ENCODE data around the gene ELMO1.

The ELMO1 gene

DNA sequence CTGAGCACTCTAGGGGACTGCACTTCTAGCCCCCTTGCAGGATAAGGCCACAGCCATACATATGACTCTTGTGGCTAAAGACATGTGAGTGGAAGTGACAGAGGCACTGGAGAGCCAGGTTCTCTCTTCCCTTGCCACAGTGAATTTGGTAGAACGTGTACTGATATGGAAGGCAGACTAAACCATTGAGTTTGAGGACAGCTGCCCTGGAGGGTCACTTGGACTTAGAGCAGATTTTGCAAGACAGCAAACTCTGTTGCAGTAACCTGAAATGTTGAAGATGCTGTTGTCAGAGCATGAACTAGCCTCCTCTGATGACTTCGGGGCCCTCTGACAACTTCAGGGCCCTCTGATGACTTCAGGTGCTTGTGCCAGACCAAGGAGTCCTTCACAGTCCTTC lies 85.9 kb downstream of the ELMO1 start:
- no peak for DNase-seq
- in situ Hi-C loops (cut with HindIII; ENCODE audit: low pct_ligation_motif_present, low pct_unique_long_range_greater_than_20kb, low sequenced_read_pairs), result no loop called here

DNA sequence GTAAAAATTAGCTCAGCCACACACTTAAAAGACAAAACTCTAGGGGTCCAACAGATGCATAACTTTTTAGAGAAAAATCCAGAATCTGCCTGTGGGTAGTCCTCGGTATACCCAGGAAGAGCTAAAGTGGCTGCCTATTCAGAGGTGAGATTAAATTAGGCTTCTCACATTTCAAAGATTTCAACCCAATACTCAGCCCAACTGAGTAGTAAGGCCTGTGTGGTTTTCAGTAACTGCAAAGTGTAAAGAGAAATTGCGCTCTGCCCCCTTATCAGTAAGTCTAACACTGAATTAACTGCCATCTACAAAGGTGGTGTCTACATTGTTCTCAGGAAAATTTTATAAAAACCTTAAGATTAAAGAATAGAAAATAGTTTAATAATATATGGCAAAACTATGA lies 88.2 kb downstream of the ELMO1 start:
- DNase-seq, result no peak
- in situ Hi-C loops (cut with HindIII; ENCODE audit: low pct_ligation_motif_present, low pct_unique_long_range_greater_than_20kb, low sequenced_read_pairs), result no loop called here

DNA sequence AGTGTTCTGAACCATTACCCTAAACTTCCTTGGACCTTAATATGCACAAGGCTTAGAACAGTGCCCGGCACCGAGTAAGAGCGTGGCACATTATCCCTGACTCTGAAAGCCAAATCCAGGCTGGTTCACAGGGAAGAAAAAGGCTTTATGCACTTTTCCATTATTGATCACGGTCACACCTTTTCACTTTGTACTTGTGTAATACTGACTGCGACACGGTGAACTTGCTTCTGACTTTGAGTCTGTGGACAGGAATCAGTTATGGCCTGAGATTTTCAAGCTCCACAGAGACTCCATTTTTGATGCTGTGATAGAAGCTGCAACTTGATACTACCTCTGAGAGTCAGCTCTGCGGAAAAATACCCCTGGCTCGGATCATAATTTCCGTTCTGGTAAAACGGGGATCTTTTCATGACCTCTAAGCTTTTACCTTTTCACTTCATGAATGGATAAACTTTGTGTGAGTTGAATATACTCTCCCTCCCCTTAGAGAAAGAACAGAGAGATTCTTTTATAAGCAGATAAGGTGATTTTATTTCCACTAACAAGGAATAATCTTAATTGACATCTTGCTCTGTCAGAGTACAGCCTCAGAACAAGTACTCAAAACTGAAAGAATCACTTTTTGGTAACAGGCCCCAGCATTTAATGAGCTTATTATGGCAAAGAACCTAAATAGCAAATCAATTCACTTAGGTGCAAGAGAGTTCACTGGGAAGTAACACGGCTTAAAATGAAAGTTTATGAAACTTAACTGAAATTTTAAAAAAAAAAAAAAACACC lies 88.8 kb downstream of the ELMO1 start:
- in situ Hi-C loops (cut with HindIII; ENCODE audit: low pct_ligation_motif_present, low pct_unique_long_range_greater_than_20kb, low sequenced_read_pairs), result no loop called here
- no peak for DNase-seq

DNA sequence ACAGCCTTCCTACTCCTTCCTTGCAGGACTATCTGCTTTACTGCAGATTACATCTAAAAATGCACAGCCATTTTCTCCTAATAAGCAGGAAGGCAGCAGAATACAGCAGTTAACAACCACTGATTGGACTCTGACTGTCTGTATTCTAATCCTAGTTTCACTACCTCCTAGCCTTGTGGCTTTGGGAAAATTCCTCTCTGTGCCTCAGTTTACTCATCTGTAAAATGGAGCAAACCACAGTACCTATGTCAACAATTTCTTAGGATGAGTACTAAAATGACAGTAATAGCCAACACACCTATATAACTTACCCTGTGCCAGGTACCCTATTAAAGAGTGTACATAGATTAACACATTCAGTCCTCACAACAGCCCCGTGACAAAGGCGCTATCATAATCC lies 89.5 kb downstream of the ELMO1 start:
- in situ Hi-C loops (cut with HindIII; ENCODE audit: low pct_ligation_motif_present, low pct_unique_long_range_greater_than_20kb, low sequenced_read_pairs), result no loop called here
- DNase-seq, result no peak

DNA sequence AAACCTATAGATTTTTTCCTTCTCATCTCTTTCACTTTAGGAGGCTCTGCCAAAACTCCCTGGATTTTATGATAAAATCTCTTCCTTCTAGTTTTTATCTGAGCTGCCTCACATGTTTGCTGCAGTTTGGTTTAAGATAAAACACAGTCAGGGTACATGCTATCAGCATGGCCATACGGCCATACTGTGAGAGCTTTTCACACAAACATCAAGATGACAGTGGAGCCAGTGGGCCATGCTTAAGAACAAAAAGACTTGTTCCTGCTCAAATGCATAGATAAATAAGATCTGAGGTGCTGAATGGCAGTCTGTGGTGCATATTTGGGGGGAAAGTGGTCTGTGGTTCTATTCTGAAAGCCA lies 91.0 kb downstream of the ELMO1 start:
- DNase-seq, result no peak
- in situ Hi-C loops (cut with HindIII; ENCODE audit: low pct_ligation_motif_present, low pct_unique_long_range_greater_than_20kb, low sequenced_read_pairs), result no loop called here

DNA sequence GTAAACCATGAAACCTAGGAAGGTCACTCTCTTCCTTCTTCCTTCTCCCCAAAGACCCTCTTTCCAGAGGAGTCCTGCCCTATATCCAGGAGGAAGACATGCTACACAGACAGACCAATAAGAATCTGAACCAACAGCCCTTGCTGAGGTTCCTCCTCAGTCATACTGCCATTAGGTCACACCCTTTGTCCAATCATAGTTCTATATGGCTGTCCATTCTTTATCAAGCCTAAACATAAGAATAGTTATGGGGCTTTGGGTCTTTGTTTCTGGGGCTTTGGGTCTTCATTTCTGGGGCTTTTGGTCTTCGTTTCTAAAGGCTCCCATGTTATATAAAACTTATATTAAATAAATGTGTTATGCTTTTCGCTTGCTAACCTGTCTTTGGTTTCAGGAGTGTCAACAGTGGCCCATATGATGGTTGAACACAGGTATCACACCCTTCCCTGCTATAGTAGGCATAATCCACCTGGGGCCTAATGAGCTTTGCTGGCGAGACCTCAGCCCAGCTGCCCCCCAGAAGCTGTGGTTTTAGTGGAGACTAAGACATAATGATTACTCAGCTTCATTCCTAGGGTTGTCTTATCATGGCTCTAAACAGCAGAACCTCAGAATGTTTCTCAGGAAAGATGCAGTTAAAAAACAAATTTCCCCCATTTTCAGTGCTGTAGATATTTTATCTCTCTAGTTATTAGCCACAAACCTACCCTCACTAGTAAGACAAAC lies 91.6 kb downstream of the ELMO1 start:
- no peak for DNase-seq
- in situ Hi-C loops (cut with HindIII; ENCODE audit: low pct_ligation_motif_present, low pct_unique_long_range_greater_than_20kb, low sequenced_read_pairs), result no loop called here

DNA sequence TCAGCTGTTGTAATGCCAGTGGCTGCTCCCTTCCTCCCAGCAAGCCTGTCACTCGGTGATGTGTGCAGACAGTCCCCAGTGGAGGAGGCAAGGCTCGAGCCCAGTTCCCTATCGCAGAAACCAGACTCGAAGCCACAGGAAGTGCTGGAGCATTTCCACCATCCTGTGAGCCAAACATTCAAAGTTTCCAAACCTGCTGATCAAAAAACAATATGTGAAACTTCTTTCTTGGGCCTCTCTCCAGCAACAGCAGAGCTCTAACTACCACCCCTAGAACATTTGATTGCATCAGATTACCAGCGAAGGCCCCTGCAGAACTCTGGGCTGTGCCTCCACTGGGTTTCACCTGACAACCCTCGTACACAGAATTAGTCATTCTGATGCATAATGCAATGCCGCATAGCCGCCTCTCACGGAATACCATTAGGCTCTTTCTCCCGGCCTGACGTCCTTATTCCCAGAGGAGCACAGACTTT lies 94.0 kb downstream of the ELMO1 start:
- DNase-seq, result no peak
- in situ Hi-C loops (cut with HindIII; ENCODE audit: low pct_ligation_motif_present, low pct_unique_long_range_greater_than_20kb, low sequenced_read_pairs), result no loop called here

DNA sequence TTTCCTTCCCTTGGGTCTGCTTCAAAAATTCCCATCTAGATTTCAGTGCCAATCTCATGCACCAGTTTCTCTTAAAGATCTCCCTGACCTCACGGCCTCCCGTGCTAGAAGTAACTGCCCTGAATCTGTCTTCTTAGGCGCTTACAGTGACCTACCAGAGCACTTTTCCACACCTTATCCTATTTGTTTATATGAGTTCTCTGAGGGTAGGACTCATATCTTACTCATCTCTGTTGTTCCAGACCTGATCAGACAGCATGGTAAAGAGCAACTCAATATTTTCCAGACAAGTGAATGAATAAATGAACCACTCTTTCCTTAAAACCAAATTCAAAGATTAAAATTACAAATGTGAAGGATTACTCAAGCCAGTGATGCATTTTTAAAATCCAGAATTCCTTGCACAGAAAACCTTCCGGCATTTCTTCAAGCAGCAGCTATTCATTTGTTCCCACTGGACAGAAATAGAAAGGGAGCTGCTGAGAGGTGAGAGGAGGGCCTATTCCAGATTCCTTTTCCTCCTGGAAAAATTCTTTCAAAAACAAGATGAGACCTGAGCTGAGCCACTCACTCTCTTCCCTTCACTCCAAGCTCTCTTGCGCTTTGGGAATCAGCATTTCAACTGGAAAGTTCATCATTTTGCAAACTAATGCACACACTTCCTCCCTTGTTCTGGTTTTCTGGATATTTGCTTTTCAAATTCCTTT lies 94.6 kb downstream of the ELMO1 start:
- DNase-seq, result no peak
- in situ Hi-C loops (cut with HindIII; ENCODE audit: low pct_ligation_motif_present, low pct_unique_long_range_greater_than_20kb, low sequenced_read_pairs), result no loop called here

DNA sequence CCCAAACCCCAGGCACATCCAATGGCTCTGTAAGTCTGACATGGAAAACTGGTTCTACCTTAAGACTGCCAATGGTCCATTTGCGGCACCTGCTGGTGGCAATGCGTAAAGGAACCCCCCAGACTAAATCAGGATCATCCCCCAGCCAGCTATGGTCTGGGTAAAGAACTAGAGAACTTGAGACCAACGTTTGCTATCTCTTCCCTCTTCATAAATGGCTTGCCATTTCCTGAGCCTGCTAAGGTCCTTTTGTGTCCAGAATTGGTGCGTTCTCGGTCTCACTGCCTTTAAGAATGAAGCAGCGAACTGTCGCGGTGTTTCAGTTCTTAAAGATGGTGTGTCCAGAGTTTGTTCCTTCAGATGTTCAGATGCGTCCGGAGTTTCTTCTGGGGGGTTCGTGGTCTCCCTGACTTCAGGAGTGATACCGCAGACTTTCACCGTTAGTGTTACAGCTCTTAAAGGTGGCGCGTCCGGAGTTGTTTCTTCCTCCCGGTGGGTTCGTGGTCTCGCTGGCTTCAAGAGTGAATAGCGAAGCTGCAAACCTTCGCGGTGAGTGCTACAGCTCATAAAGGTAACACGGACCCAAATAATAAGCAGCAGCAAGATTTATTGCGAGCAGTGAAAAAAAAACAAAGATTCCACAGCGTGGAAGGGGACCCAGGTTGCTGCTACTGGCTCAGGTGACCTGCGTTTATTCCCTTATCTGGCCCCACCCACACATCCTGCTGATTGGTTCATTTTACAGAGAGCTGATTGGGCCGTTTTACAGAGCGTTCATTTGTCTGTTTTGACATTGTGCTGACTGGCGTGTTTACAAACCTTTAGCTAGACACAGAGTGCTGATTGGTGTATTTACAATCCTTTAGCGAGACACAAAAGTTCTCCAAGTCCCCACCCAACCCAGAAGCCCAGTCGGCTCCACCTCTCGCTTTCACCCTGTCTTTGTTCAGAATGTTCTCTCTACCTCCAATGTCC lies 95.4 kb downstream of the ELMO1 start:
- in situ Hi-C loops (cut with HindIII; ENCODE audit: low pct_ligation_motif_present, low pct_unique_long_range_greater_than_20kb, low sequenced_read_pairs), result no loop called here
- no peak for DNase-seq

DNA sequence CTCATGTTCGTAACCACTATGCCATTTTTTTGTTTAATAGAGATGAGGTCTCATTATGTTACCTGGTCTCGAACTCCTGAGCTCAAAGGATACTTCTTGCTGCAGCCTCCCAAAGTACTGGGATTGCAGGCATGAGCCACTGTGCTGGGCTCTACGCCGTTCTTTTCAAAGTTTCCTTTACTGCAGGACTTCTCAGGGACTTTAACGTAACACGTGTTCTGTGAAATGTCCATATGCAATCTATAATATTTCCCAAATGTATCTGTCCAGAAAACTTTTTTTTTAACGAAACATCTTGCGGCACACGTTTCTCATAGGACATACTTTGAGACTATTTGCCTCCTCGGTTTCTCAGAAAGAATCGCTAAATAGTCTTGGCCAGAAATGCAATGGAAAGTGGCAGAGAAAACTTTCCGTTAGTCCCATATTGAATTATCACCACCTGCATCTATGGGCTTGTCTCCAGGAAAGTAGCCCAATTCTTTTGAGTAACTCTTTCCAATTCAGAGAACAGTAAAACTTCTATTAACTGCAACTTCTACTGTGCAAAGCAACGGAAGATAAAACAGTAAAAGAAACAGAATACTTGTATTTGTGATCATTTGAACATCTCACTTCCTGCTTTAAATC lies 96.3 kb downstream of the ELMO1 start:
- no peak for DNase-seq
- in situ Hi-C loops (cut with HindIII; ENCODE audit: low pct_ligation_motif_present, low pct_unique_long_range_greater_than_20kb, low sequenced_read_pairs), result no loop called here

DNA sequence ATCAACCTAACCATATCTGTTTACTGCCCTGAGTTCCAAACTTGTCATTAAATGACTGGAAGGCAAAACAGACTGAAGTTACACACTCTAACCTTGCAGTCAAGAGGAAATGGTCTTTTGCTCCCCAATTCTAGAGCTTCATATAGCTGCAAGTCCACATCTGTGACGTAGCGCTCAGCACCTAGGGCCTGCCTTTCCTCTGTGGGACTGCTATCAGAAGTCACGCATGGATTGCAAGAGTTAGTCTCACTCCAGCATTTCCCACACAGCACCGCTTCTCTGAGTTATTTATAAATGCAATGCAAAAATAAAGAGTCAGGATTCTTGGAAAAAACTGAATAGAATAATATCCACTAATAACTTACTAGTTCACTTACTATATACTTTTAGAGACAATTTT lies 96.9 kb downstream of the ELMO1 start:
- in situ Hi-C loops (cut with HindIII; ENCODE audit: low pct_ligation_motif_present, low pct_unique_long_range_greater_than_20kb, low sequenced_read_pairs), result no loop called here

DNA sequence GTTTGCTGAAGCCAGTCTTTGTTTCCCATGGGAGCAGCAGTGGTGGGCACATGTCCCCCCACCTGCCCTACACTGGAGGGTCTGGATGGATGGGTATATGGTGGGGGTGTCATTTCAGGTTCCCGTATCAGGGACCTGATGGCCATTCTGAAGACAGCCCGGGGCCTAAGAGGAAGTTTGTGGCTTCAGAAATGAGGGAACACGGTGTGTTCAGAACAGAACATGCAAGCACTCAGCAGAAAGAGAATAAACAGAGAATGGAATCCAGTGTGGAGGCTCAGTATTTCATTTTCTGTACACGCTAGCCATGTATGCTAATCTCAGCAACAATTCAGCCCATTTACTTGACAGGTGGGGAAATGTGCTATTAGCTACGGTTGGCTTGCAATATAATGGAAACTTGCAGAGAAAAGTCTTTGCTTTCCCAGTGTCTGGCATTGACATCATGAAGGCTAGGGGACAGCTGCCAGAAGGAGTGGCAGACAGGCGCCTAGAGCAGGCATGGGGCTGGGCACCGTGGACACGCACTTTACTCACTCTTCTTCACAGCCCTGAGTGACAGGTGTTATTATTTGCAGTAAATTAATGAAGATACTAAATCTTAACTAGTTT lies 98.6 kb downstream of the ELMO1 start:
- in situ Hi-C loops (cut with HindIII; ENCODE audit: low pct_ligation_motif_present, low pct_unique_long_range_greater_than_20kb, low sequenced_read_pairs), result no loop called here

More for the DNA sequence above, 96.9 kb downstream of the ELMO1 start:
- no peak for DNase-seq

DNA sequence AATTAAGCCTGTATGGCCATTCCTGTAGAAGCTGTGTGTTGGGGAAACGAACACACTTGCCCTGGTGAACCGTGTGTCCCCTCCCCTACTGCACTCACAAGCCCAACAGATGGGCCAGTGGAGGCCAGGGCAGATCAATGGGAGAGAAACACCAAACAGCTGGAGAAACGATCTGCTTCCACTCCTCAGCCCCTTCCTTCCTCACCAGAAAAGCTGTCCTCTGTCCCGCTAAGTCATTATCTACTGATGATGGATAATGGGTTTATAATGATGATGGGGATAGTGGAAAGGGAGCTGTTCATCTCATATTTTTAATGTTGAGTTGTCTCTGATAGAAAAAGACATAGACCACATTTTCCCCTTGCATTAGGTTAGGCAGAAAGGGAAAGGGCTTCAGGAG lies 99.7 kb downstream of the ELMO1 start:
- DNase-seq, result no peak
- in situ Hi-C loops (cut with HindIII; ENCODE audit: low pct_ligation_motif_present, low pct_unique_long_range_greater_than_20kb, low sequenced_read_pairs), result no loop called here

More for the DNA sequence above, 98.6 kb downstream of the ELMO1 start:
- DNase-seq, result no peak

DNA sequence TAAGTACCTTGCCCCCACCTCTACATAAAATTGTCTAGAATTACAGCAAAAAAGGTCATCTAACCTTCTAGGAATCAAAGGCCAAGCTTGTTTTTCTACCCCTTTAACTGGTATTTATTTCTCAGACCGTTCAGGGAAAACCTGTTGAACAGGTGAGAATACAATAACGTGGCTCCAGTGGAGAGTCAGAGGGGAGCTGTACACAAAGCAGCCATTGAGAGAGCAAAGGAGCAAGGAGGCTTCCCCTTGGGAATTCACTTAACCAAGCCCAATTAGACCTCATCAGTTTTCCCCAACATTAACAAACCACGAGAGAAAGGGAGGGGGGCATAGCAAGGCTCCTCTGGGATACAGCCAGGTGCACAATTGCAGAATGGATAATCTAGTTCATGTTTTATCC lies 101.9 kb downstream of the ELMO1 start:
- in situ Hi-C loops (cut with HindIII; ENCODE audit: low pct_ligation_motif_present, low pct_unique_long_range_greater_than_20kb, low sequenced_read_pairs), result no loop called here

DNA sequence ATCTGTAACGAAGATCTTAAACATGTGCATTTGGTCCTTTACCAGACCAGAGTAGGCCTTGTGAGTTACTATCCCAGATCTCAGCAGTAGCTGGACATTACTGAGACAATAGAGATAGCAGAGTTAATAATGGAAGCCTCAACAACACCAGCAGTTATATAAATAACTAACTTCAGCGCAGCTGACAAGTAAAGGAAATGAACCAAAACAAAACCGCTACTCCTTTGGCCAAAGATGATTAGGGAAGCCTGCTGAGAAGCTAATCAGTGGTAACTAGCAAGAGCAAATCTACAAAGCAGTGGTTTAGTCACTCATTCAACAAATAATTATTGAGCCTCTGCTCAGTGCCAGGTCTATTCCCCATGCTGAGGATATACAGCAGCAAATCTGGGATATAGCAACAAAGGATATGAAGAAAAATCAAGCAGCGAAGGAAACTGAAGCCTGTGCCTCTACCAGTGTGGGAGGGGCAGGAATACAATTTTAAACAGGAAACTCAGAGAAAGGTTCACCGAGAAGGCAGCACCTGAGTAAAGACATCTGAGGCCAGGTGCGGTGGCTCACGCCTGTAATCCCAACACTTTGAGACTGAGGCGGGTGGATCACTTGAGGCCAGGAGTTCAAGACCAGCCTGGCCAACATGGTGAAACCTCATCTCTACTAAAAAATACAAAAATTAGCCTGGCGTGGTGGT lies 103.6 kb downstream of the ELMO1 start:
- no peak for DNase-seq
- in situ Hi-C loops (cut with HindIII; ENCODE audit: low pct_ligation_motif_present, low pct_unique_long_range_greater_than_20kb, low sequenced_read_pairs), result no loop called here

More for the DNA sequence above, 101.9 kb downstream of the ELMO1 start:
- no peak for DNase-seq

DNA sequence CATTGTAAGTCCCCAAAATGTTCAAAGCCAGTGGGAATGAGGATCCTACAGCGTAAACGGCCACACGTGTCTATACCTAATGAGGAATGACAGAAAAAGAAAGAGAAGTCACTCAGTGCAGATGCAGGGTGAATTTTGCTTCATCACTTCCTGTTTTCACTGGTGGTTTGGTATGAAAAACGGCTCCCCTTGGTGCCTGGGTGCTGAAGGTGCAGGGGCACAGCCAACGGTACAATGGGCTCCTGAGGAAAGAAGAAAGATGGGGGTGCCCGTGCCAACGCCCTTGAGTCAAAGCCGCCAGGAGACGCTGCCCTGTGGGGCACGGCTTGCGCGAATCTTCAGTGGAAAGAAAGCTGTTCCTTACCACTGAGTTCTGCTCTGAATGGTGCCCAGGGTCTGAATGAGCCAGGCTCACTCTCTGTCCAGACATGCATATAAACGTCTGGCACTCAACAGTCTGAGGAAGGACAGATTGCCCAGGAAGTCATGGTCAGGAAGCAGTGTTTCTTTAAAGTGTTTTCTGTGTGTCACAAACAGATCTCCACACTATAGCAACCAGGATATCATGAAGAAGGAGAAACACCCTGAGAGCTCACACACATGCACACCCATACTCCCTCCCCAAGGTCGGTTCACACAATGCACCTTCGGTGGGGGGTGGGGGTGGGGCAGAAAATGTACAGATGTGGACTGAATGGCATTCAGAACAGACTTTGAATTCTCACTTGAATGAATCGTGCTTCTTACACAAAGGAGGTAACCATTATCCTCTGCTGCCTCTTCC lies 105.8 kb downstream of the ELMO1 start:
- no peak for DNase-seq
- in situ Hi-C loops (cut with HindIII; ENCODE audit: low pct_ligation_motif_present, low pct_unique_long_range_greater_than_20kb, low sequenced_read_pairs), result no loop called here

Data from ACHN (cell line).